HG03135 (cell line): Measurements from ENCODE around the gene OR8G5.
"Not testable (repeated sequence)": the region's sequence is repeated elsewhere in the genome, so short reads cannot be mapped to it uniquely, and the experiment has no call there.

ENCODE experiments used
- ATAC-seq: cut with Tn5 transposase; IDR thresholded peaks from one replicate; pipeline ENCODE4 v1.9.1; 2021; ENCODE audit warnings: mild to moderate bottlenecking, moderate library complexity; ENCODE audit not compliant: unreplicated experiment

The OR8G5 gene, protein sequence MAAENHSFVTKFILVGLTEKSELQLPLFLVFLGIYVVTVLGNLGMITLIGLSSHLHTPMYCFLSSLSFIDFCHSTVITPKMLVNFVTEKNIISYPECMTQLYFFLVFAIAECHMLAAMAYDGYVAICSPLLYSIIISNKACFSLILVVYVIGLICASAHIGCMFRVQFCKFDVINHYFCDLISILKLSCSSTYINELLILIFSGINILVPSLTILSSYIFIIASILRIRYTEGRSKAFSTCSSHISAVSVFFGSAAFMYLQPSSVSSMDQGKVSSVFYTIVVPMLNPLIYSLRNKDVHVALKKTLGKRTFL

DNA sequence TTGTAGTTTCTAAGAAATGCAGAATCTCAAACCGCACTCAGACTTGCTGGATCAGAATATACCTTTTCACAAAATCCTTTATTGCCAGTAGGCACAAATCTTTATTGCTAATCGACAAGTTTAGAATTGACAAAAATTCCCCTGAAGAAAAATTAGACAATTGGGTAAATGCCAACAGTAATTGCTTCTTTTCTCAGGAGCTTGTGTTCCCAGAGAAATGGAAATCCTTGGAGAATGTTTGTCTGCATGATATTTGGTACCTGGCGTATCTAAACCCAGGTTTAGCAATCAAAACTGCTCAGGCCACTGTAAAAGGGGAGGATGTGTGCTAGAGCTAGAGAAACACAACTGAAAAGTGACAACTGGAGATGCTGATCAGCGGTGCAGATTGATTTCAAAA is at the start of gene OR8G5:
Gene OR8G5 (plus strand): TSS at position 301 of the 400 bp plus-strand sequence. CDS start 8,556 bp downstream, outside the sequence.
- ATAC-seq, result no peak

DNA sequence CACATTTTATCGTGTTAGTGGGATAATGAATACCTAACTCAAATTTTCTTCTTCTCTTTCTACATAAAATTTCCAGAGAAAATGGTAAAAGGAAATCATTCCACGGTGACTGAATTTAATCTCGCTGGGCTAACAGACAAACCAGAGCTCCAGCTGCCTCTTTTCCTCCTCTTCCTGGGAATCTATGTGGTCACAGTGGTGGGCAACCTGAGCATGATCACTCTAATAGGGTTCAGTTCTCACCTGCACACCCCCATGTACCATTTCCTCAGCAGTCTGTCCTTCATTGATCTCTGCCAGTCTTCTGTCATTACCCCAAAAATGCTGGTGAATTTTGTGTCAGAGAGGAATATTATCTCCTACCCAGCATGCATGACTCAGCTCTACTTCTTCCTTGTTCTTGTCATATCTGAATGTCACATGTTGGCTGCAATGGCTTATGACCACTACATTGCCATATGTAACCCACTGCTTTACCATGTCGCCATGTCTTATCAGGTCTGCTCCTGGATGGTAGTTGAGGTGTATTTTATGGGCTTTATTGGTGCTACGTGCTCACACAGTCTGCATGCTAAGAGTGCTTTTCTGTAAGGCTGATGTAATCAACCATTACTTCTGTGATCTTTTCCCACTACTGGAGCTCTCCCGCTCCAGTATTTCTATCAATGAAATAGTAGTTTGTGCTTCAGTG is 48.9 kb upstream of the OR8G5 start:
- no peak for ATAC-seq

DNA sequence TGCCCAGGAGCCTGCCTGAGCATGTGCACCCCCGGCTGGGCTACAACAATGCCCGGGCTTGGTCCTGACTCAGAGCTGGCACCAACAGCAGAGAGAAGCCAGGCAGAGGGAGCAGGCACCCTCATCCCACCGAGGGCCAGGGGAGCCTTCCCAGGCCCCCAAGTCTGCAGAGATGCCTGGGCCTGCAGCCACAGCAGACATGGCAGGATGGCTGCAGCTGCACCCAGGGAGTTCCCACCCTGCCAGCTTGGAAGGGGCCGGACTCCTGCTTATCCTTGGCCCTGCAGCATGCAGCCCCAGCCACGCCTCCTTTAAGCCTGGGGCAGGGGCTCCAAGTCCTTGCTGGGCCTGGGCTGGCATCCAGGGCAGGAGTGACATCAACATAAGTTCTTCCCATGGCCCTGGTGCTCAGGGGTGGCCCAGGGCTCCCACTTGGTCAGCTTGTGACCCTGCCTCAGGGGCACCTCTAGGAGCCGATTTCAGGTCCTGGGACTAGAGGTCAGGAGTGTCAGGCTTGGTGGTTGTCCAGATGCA is 46.3 kb upstream of the OR8G5 start:
- no peak for ATAC-seq

DNA sequence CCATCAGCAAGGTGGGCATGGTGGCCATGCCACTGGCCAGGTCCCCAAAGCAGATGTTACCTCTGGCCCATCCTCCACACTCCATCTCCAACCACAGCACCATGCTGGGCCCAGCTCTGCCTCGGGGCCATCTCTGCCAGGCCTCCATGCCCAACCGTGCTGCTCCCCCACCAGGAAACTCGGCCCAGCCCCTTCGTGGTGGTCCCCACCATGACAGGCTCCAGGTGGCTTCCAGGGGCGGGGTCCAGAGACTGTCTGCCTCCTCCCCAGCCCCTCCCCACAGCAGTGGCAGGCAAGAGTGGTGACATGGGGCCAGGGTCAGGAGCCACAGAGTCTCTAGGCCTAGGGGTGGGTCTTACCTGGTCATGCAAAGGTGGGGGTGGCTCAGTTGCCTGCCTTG is 45.8 kb upstream of the OR8G5 start:
- ATAC-seq, result no peak

DNA sequence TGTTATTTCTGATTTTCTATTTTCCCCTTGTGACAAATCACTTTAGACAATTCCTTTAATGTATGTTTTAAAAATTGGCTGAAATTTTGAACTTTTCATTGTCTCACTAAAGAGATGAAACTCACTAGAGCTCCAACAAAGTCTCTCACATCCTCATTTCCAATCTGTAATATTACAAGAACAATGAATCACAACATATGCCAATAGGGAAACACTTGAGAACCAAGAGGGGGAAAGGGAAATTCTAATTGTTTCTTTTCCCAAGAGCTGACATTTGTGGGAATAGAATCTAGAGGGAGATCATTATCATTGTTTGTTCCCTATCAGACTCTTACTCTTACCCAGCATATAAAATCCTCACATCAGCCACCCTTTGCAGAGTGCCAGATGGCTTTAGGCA is 44.9 kb upstream of the OR8G5 start:
- ATAC-seq, result no peak

DNA sequence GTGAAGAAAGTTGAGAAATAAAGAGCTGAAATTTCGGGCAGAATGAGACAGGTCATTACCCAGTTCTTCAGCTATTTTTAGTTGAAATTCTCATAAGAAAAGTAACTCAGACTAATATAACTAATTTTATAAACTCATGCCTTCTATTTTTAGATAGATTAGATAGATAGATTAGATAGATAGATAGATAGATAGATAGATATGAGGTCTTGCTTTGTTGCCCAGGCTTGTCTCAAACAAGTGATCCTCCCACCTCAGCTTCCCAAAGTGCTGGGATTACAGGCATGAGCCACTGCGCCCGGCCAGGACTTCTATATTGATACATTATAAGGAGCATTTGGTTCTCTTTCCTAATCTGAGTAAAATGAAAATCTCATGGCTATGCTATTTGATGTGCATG is 42.1 kb upstream of the OR8G5 start:
- ATAC-seq, result no peak

DNA sequence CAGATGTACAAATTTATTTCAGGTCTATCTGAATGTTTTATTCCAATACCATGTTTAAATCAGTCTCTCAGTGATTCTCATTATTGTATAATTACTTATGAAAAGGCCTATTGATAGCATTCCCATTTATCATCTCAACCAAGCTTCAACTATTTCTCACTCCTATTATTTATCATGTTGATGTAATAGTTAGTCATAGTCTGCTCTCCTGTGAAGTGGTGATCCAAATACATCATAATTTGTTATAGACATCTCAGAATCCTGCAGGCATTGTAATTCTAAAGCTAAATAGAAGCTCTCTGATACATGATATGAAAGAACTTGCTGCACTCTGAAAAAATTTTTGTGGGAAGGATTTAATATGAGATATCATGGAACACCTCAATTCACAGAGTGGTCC is 37.0 kb upstream of the OR8G5 start:
- no peak for ATAC-seq

DNA sequence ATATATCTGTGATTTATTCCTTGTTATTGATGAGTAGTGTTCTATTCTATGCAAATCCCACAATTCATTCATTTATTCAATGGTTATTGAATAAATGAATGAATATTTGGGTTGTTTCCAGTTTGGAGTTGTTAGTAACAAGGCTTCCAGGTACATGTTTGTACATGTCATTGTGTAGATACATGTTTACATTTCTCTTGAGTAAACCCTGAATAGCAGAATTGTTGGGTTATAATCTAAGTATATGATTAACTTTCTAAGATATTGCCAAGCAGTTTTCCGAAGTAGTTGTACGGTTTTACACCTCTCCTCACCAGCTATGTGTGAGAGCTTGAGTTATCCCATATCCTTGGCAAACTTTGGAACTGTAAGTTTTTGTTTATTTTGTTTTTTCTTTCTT is 33.8 kb upstream of the OR8G5 start:
- no peak for ATAC-seq

DNA sequence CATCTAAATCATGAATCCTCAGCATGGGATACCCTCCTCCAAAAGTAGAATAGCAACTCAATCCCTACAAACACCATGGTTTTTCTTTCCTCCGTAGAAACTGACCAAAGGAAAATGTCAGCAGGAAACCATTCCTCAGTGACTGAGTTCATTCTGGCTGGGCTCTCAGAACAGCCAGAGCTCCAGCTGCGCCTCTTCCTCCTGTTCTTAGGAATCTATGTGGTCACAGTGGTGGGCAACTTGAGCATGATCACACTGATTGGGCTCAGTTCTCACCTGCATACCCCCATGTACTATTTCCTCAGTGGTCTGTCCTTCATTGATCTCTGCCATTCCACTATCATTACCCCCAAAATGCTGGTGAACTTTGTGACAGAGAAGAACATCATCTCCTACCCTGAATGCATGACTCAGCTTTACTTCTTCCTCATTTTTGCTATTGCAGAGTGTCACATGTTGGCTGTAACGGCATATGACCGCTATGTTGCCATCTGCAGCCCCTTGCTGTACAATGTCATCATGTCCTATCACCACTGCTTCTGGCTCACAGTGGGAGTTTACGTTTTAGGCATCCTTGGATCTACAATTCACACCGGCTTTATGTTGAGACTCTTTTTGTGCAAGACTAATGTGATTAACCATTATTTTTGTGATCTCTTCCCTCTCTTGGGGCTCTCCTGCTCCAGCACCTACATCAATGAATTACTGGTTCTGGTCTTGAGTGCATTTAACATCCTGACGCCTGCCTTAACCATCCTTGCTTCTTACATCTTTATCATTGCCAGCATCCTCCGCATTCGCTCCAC is 31.4 kb upstream of the OR8G5 start:
- not testable (repeated sequence) for ATAC-seq

DNA sequence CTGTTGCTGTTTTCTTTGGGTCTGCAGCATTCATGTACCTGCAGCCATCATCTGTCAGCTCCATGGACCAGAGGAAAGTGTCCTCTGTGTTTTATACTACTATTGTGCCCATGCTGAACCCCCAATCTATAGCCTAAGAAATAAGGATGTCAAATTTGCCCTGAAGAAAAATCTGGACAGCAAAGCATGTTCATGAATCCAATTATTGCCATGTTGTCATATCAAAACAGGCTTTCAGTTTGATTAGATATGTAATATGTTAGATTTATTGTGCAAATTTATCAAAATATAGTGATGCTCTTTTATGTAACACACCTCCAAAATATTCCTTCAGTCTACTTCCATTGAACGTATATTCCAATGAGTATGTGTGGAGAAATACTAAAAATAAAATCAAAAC is 30.7 kb upstream of the OR8G5 start:
- no peak for ATAC-seq

DNA sequence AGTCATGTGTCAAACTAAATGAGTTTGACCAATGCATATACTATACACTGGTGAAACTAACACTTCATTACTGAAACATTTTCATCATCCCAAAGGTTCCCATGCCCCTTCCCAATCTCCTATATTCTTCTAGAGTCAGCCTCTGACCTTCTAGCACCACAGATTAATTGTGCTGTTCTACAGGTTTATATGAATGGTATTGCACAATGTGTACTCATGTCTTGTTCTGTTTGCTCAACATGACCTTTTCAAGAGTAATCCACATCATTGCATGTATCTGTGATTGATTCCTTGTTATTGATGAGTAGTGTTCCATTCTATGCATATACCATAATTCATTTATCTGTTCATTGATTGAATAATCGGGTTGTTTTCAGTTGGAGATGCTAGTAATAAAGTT is 22.8 kb upstream of the OR8G5 start:
- ATAC-seq, result no peak

DNA sequence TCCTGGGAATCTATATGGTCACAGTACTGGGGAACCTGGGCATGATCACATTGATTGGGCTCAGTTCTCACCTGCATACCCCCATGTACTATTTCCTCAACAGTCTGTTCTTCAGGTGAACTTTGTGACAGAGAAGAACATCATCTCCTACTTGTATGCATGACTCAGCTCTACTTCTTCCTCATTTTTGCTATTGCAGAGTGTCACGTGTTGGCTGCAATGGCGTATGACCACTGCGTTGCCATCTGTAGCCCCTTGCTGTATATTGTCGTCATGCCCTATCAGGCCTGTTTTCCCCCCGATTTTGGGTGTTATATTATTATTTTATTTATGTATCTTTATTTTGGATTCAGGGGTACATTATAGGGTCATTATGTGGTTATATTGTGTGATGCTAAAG is 17.7 kb upstream of the OR8G5 start:
- no peak for ATAC-seq

DNA sequence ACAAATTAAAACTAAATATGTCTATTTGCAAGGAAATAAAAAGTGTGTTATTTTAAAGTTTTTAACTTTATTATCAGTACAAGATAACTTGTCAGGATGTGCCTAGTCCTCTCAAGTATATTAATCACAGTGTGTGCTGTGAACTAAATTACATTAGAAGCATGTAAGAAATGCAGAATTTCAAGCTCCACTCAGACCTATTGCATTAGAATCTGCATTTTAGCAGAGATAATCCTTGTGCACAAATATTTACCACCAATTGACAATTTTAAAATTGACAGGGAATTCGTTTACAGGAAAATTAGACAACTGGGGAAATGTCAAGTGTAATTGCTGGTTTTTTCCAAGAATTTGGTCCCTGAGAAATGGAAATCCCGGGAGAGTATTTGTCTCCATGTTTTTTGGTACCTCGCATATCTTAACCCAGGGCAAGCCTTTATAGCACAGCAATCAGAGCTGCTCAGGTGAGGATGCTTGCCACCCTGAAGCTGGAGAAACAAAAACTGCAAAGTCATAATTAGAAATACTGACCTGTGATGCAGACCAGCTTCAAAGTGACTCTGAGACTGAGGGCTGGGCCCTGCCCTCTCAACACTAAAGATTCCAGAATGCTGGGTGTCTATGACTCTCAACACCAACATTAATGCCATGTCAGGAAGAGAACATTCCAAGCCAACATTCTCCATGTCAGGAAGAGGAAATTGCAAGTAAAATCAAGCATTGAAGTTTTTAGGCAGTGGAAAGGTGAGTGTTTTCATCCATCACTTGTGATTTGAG is 15.4 kb upstream of the OR8G5 start, which contains the start of gene OR8G1:
Gene OR8G1 (plus strand): TSS at position 475 of the 777 bp plus-strand sequence. CDS start 8,581 bp downstream, outside the sequence.
- ATAC-seq, result no peak

DNA sequence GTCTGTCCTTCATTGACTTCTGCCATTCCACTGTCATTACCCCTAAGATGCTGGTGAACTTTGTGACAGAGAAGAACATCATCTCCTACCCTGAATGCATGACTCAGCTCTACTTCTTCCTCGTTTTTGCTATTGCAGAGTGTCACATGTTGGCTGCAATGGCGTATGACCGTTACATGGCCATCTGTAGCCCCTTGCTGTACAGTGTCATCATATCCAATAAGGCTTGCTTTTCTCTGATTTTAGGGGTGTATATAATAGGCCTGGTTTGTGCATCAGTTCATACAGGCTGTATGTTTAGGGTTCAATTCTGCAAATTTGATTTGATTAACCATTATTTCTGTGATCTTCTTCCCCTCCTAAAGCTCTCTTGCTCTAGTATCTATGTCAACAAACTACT is 6.3 kb upstream of the OR8G5 start:
- not testable (repeated sequence) for ATAC-seq

DNA sequence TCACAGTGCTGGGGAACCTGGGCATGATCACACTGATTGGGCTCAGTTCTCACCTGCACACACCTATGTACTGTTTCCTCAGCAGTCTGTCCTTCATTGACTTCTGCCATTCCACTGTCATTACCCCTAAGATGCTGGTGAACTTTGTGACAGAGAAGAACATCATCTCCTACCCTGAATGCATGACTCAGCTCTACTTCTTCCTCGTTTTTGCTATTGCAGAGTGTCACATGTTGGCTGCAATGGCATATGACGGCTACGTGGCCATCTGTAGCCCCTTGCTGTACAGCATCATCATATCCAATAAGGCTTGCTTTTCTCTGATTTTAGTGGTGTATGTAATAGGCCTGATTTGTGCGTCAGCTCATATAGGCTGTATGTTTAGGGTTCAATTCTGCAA is 8.9 kb downstream of the OR8G5 start:
- not testable (repeated sequence) for ATAC-seq

DNA sequence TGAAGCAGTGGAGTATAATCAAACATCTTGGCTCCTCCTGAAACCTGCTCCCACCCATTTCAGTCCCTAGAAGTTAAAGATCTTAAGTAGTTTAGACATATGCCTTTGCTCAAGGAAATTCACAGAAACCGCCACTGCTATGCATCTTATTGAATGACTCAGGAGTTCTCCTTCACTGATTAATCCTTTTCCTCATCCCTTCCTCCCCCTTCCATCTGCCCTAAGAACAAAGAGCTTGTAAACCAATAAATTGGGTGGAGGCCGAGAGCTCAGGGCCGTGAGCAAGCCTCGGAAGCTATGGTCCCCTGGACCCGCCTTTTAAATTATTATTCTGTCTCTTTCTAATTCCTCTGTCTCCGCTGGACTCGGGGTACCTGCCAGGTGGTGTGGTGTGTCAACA is 14.7 kb downstream of the OR8G5 start:
- not testable (repeated sequence) for ATAC-seq

DNA sequence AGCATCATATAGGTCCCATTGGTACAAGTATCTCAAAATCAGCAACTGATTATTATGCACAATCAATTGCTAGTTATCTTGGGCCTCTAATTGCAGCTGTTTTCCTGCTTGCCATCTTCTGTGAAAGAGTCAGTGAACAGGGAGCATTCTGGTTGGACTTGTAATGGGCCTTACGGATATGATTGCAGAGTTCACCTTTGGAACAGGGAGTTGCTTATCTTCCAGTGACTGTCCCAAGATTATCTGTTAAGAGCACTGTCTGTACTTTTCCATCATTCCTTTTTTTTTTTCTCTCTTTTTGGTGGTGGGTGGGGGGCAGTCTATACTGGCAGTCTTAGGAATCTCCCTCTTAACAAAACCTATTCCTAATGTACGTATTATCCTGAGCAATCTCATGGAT is 17.8 kb downstream of the OR8G5 start:
- no peak for ATAC-seq

DNA sequence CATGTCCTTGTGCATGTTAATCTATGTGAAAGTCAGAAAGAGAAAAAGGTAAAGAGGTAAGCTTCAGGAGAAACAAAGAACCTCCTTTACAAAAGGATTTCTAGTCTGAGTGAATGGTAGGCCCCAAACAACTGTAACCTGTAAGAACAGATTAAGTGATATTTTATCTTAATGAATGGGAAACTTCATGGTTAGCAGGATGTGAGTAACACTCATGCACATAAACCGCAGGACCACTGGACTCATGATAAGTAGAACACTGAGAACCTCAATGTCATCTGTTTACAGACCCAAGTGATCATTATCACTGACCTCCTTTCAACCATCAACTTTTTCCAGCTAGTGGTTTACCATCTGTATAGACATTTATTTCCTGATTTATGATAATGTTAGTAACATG is 19.9 kb downstream of the OR8G5 start:
- ATAC-seq, result no peak

DNA sequence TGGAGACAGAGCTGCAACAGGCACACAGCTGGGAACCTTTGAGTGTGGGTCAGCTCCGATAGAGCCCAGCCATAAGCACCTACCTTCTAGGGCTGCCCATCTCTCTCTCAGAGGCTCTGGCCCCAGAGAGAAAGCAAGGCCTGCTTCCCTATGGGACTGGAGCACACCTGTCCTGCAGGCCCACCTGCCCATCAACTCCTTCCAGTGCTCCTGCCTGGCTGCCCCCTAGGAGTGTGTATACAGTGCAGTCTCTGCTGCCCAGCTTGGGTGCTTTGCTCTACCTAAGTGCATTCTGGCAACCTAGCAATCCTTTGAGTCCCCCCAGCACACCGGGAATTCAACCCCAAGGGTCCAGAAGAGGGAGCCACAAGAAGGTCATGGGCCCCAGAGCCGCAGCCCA is 21.0 kb downstream of the OR8G5 start:
- no peak for ATAC-seq

DNA sequence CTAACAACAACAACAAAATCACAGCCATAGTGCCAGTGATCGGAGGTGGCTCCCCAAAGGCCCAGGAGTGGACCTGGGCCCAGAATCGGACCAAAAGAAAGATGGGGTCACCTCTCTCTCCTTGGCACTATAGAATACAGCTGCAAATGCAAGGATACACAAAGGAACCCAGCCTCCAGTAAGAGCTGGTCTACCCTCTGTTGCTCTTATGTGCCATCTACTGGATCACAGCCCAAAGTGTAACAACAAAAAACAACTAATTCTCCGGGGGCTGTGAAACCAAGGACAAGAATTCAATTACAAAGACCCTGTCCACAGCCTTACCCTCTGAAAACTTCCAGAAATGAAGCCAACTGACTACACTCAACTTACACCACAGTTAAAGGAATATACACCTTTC is 21.6 kb downstream of the OR8G5 start:
- ATAC-seq, result no peak

DNA sequence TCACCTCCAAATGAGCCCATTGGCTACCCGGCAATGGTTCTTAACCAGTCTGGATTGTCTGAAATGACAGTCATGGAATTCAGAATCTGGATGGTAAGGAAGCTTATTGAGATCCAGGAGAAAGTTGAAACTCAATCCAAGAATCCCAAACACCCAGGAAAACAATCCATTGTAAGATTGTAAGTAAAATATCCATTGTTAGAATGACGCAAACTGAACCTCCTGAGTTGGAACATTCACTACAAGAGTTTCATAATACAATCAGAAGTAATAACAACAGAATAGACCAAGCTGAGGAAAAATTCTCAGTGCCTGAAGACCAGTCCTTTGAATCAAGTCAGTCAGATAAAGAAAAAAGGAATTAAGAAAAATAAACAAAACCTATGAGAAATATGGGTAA is 22.1 kb downstream of the OR8G5 start:
- ATAC-seq, result no peak
